KMS-11 (cell line): ENCODE measurements around the gene UBASH3B.

Experiments used
- H2AFZ ChIP-seq: fragments of 200-600 bp; sonication (generic); 2 replicates; pipeline ENCODE4 v1.6.1; 2016; ENCODE audit warnings: antibody characterized with exemption, mixed run types, low read depth
- H3K27ac ChIP-seq: fragments of 200-600 bp; sonication (generic); 2 replicates; pipeline ENCODE4 v1.6.1; 2016; ENCODE audit warnings: mild to moderate bottlenecking, mixed run types
- H3K27me3 ChIP-seq: fragments of 200-600 bp; sonication (generic); 2 replicates; pipeline ENCODE4 v1.6.1; 2017; ENCODE audit warnings: mild to moderate bottlenecking, low read depth, mixed run types, moderate library complexity; ENCODE audit not compliant: insufficient read depth
- H3K36me3 ChIP-seq: fragments of 200-600 bp; sonication (generic); 2 replicates; pipeline ENCODE4 v1.6.1; 2017; ENCODE audit warnings: mild to moderate bottlenecking, mixed run types; ENCODE audit not compliant: insufficient read depth
- H3K4me1 ChIP-seq: fragments of 200-600 bp; sonication (generic); 2 replicates; pipeline ENCODE4 v1.6.1; 2016; ENCODE audit warnings: mild to moderate bottlenecking, low read depth, mixed run types; ENCODE audit not compliant: poor library complexity, severe bottlenecking
- H3K4me2 ChIP-seq: fragments of 200-600 bp; sonication (generic); 2 replicates; pipeline ENCODE4 v1.7.0; 2016; ENCODE audit warnings: mild to moderate bottlenecking, mixed run types
- H3K4me3 ChIP-seq: fragments of 200-600 bp; sonication (generic); IDR thresholded peaks from 2 replicates; pipeline ENCODE4 v1.6.1; 2017; ENCODE audit warnings: low read depth, low read length, mixed read lengths; ENCODE audit not compliant: insufficient read depth
- H3K79me2 ChIP-seq: fragments of 200-600 bp; sonication (generic); 2 replicates; pipeline ENCODE4 v1.6.1; 2016; ENCODE audit warnings: low read depth, mixed run types; ENCODE audit not compliant: insufficient read depth
- H3K9ac ChIP-seq: fragments of 200-600 bp; sonication (generic); 2 replicates; pipeline ENCODE4 v1.6.1; 2016; ENCODE audit warnings: mild to moderate bottlenecking, mixed run types
- H4K20me1 ChIP-seq: fragments of 200-600 bp; sonication (generic); 2 replicates; pipeline ENCODE4 v1.6.1; 2016; ENCODE audit warnings: mild to moderate bottlenecking, mixed run types; ENCODE audit not compliant: insufficient read depth
- CTCF ChIP-seq: fragments of 200-600 bp; sonication (generic); conservative IDR thresholded peaks from 2 replicates; pipeline ENCODE4 v1.6.1; 2017; ENCODE audit warnings: low read depth, mild to moderate bottlenecking, antibody characterized with exemption, low read length, moderate library complexity, mixed read lengths

UBASH3B gene

GRCh38 chr11:122809866-122810265 lies 154.3 kb downstream of the UBASH3B start:
- Histone ChIP-seq H3K9ac (no peak overlapping the region), H2AFZ (no peak overlapping the region), H4K20me1 (no peaks in the 10 kb centered on the region), H3K4me2 (no peak overlapping the region), H3K27me3 (no peaks in the 10 kb centered on the region), H3K36me3 (no peaks in the 10 kb centered on the region), H3K4me3 (no peak overlapping the region), H3K79me2 (no peaks in the 10 kb centered on the region), H3K27ac (no peak overlapping the region), H3K4me1 (no peaks in the 10 kb centered on the region)
- TF ChIP-seq CTCF: no peak

- Histone ChIP-seq H3K9ac (no peak overlapping the region), H4K20me1 (no peaks in the 10 kb centered on the region), H3K4me2 (no peak overlapping the region), H3K4me1 (no peaks in the 10 kb centered on the region), H3K27me3 (no peaks in the 10 kb centered on the region), H3K79me2 (no peaks in the 10 kb centered on the region), H3K36me3 (no peaks in the 10 kb centered on the region), H2AFZ (no peak overlapping the region), H3K4me3 (no peak overlapping the region), H3K27ac (no peak overlapping the region)
- TF ChIP-seq CTCF: no peak
Observed at GRCh38 chr11:122811721-122812120, 156.2 kb downstream of the UBASH3B start.

GRCh38 chr11:122812638-122813037 lies 157.1 kb downstream of the UBASH3B start:
- Histone ChIP-seq H3K4me3 (no peak overlapping the region), H3K27ac (no peak overlapping the region), H4K20me1 (no peaks in the 10 kb centered on the region), H2AFZ (no peak overlapping the region), H3K36me3 (no peaks in the 10 kb centered on the region), H3K79me2 (no peaks in the 10 kb centered on the region), H3K27me3 (no peaks in the 10 kb centered on the region), H3K4me1 (no peaks in the 10 kb centered on the region), H3K9ac (no peak overlapping the region), H3K4me2 (no peak overlapping the region)
- TF ChIP-seq CTCF: no peak

GRCh38 chr11:122813176-122813893 lies 157.8 kb downstream of the UBASH3B start:
- Histone ChIP-seq H3K36me3 (no peaks in the 10 kb centered on the region), H3K4me2 (no peak overlapping the region), H3K27ac (no peak overlapping the region), H4K20me1 (no peaks in the 10 kb centered on the region), H2AFZ (no peak overlapping the region), H3K9ac (no peak overlapping the region), H3K4me3 (no peak overlapping the region), H3K27me3 (no peaks in the 10 kb centered on the region), H3K79me2 (no peaks in the 10 kb centered on the region), H3K4me1 (no peaks in the 10 kb centered on the region)
- TF ChIP-seq CTCF: no peak
